Mesenteric fat pad (tissue), 1 donor: ENCODE data around the gene DLGAP1. TPM values are rescaled to one million over a fixed set of nuclear protein-coding genes. Genes with fewer than 3 reads are reported as not detected.
"Not testable (repeated sequence)": the region's sequence is repeated elsewhere in the genome, so short reads cannot be mapped to it uniquely, and the experiment has no call there.

Source experiments
- DNase-seq: peaks from one replicate; pipeline ENCODE4 v3.0.0-alpha.2; 2020; ENCODE audit warnings: low spot score
- total RNA-seq: library from RNA; stranded (reverse); fragmentation: NEBNext Ultra II Directional; extraction: Animal tissue kit (Norgen Biotek cat#: 25700); gene quantifications from one replicate; pipeline ENCODE4 v1.2.1, GENCODE V29; 2021
- donor health status: DM: yes; HTN: yes; CAD: no.

DLGAP1 gene
- total RNA-seq, 1 donor from 2014 or later = 4.2 TPM

DNA sequence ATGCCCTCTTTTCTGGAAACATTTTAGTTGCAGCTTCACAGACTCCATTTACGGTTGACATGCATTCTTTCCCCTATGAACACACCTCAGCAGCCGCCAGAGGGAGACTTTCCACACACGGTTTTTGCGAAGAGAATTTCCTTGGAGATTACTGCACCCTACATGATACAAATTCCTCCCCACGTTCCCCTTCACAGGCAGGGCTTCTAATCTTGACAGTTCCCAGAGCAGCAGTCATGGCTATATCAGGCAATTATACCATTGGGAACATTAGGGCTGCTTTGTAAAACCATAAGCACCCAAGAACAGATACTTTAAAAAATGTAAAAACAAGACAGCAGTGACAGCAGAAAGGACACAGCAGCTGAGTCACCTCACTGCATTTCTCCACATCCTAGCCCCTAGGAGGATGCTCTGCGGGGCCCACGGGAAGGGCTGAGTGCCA lies 751.4 kb downstream of the DLGAP1 start:
- DNase-seq = no peak

DNA sequence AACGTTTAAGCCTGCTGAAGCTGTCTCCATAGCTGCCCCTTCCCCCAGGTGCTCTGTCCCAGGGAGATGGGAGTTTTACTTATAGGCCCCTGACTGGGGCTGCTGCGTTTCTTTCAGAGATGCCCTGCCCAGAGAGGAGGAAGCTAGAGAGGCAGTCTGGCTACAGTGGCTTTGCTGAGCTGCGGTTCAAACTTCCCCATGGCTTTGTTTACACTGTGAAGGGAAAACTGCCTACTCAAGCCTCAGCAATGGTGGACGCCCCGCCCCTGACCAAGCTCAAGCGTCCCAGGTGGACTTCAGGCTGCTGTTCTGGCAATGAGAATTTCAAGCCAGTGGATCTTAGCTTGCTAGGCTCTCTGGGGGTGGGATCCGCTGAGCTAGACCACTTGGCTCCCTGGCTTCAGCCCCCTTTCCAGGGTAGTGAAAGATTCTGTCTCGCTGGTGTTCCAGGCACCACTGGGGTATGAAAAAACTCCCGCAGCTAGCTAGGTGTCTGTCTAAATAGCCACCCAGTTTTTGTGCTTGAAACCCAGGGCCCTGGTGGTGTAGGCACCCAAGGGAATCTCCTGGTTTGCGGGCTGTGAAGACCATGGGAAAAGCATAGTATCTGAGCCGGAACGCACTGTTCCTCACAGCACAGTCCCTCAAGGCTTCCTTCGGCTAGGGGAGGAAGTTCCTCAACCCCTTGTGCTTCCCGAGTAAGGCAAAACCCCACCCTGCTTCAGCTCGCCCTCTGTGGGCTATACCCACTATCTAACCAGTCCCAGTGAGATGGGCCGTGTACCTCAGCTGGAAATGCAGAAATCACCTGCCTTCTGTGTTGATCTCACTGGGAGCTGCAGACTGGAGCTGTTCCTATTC lies 755.2 kb downstream of the DLGAP1 start:
- not testable (repeated sequence) for DNase-seq

DNA sequence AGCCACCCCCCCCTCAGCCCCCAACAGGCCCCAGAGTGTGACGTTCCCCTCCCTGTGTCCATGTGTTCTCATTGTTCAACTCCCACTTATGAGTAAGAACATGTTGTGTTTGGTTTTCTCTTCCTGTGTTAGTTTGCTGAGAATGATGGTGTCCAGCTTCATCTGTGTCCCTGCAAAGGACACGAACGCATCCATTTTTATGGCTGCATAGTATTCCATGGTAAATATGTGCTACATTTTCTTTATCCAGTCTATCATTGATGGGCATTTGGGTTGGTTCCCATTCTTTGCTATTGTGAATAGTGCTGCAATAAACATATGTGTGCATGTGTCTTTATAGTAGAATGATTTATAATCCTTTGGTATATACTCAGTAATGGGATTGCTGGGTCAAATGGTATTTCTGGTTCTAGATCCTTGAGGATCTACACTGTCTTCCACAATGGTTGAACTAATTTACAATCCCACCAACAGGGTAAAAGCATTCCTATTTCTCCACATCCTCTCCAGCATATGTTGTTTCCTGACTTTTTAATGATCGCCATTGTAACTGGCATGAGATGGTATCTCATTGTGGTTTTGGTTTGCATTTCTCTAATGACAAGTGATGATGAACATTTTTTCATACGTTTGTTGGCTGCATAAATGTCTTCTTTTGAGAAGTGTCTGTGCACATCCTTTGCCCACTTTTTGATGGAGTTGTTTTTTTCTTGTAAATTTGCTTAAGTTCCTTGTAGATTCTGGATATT lies 760.9 kb downstream of the DLGAP1 start:
- not testable (repeated sequence) for DNase-seq

DNA sequence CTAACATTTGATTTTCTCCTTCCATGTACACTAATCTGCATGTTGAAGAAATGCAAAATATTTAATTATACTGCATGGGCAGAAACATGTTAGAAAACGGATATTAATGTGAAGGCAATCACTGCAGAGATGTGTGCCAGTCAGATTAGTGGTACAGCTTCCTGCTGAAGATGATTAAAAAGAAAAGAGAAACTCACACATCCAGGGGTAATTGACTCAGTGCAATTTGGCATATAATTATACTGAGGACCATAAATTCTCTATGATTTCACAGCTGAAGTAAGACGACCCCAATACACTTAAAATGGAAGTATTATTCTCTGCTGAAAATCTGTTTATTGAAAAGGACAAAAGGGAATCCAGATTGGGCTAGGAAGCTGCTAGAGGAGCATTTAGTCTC lies 761.7 kb downstream of the DLGAP1 start:
- DNase-seq = no peak

DNA sequence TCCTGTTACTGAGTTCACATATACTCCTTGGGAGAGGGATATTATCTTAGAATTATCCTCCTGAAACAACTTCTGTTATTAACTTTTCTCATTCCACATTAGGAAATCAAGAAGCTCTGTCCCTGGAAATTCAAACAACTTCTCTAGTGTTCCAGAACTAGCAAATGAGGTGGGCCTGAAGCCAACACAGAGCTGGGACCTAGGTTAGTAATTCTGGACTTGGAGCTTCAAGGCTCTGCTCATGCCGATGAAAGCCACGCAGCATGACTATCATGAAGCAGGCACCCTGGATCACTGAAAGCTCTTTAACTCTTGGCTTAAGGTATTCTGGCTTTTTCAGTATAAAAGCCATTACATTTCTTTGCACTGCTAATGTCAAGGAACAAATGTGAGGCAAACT lies 762.4 kb downstream of the DLGAP1 start:
- DNase-seq = no peak

DNA sequence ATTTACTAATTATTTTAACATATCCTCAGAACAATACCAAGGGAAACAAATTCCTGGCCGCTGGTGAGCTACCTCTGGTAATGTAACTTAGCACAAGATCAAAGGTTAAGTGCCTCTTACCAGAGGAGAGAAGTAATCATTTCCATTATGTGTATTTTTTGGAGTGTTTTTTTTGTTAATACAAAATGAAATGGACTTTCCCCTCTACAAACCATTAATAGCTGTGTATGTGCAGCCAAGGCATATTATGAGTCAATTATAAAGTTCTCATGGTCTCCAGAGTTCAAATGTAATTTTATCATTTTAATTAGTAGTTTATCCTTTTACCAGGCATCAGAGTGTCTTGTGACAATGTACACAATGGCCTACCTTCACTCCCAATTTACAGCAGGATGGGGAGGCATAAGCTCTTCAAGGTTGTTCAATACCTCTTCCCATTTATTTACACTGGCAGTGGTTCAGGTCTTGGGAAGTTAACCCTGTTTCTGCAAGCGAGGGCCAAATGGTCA lies 762.9 kb downstream of the DLGAP1 start:
- DNase-seq = no peak

DNA sequence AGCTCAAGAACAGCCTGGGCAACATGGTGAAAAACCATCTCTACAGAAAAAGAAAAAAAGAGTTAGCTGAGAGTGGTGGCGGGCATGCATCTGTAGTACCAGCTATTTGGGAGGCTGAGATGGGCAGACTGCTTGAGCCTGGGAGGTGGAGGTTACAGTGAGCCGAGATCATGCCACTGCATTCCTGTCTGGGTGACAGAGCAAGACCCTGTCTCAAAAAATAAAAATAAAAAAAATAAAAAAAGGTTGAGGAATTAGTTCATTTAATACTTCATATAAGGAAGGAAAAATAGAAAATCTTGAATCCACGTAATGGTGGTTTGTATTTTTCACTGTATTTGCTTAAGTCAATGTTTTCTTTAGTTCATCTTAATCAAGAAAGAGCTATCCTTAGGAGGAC lies 763.4 kb downstream of the DLGAP1 start:
- DNase-seq = no peak

DNA sequence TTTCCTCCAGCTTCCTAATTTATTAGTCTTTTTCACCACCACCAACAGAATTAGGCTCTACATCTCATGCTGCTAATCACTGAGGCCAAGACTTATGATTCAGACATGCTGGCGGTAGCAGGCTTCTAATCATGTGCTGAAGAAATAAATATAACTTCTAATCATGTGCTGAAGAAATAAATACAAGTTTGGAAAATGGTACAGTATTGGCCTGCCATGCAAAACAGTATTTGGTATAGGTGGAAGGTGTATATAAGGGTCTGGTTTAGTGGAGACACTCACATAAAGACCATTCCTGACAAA lies 764.4 kb downstream of the DLGAP1 start:
- no peak for DNase-seq

DNA sequence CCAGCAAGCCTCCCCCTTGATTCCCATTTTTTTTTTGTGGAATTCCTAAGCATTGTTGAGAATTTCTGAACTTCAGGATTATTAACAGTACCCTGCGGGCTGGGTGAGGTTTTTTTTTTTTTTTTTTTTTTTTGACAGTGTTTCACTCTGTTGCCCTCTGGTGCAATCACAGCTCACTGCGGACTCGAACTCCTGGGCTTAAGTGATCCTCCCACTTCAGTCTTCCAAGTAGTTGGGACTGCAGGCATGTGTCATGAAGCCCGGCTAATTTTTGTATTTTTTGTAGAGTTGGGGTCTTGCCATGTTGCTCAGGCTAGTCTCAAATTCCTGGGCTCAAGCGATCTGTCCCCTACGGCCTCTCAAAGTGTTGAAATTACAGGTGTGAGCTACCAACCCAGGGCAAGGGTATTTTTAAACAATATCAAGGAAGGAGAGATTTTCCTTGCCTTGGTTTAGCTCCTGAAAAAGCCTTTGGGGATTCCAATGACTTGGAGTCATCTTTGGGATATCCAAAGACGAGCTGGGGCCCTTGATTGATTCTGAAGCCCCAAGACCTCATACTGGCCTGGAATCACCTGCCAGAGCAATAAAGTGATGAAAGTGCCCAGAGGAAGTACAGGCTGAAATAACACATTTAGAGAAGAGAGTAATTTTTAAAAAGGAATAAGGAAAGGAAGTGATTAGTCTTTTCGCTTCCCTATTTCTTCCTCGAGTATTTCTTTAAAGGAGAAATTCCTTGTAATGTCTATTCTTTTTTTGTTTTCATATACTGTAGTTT lies 764.9 kb downstream of the DLGAP1 start:
- DNase-seq = no peak

DNA sequence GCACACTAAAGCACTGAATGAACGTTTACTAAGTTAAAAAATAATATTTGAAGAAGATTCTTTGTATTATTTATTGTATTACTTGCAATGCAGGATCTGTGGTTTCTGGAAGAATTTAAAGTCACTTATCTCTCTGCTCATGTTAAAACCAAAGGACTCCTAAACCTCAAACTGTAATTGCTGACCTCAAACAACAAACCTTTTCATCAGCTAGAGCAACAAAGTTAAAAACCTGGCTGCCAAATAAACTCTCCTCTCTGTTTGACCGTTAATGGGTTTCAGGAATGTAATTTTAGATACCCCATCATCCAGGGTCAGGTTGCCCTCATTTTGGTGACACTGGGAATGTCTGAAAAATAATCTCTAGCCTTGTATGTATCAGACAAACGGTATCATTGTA lies 766.0 kb downstream of the DLGAP1 start:
- no peak for DNase-seq

DNA sequence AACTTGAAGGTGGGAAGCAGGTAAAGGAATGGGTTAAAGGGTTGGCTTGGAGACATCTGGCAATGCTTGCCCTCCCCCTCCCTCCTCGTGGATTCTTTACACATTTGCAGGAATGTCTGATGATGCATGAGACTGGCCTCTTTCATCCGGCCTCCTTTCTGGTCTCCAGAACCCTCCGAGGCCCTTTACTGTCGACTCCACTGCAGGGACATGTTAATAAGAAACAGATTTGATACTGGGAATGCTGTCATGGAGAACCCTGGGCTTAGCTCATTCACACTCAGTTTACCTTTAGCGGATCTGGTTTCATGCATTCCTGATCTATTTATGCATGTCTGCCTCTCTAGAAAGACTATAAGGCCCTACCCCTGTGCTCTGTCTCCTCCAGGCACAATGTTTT lies 766.4 kb downstream of the DLGAP1 start:
- no peak for DNase-seq

DNA sequence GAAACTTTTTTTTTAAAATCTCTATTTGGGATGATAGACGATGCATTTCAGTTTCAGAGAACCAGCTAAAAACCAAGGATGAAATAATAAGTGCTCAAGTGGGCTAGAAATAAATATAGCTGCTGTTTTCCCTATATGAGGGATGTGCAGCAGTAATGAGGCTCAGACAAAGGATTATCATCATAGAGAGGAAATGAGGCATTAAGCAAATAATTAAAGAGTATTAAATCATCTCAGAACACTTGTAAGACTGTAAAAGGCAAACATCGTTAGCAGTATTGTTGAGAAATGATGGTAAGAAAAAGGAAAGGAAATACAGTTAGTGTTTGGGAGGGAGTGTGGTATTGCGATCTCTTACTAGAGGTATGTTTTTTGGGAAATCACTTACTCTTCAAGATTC lies 771.6 kb downstream of the DLGAP1 start:
- no peak for DNase-seq

DNA sequence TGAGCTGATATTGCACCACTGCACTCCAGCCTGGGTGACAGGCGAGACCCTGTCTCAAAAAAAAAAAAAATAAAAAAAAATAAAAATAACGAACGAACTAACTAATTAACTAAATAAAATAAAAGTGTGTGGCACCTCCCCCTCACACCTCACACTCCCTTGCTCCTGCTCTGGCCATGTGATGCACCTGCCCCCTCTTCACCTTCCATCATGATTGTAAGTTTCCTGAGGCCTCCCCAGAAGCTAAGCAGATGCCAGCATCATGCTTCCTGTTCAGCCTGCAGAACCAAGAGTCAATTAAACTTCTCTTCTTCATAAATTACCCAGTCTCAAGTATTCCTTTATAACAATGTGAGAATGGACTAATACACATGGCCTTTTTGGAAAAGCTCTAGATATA lies 773.0 kb downstream of the DLGAP1 start:
- no peak for DNase-seq

DNA sequence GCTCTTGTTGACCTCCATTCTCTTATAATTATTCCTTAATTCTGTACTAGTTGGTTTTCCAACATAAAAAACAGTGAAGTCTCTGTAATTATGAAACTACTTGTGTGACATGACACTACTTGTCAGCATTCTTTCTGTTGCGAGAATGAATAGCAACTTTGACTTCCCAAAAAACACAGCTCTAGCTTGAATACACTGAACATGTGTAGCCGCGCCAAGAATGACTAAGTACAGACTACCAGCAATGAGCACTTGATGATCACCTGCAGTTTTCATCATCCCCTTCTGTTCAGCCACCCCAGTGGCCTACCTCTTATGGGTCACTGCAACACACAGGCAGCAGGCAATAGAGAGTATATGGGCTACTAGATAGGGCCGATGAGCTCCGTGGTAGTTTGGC lies 775.9 kb downstream of the DLGAP1 start:
- no peak for DNase-seq

DNA sequence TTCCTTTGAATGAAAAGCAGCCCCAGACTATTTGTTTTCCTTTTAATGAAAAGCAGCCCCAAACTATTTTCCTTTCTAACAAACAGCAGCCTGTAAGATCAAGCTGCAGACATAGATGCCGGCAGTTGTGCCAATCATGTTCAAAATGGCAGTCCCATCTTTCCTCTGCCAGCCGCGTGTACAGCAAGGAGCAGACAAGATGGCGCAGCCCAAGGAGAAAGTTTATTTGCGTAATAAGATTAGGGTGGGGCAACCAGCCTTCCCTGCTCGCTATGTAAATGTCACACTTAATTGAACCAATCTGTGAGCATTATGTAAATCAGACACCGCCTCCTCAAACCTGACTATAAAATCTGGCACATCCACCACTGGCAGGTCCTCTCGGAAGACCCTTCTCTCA lies 779.1 kb downstream of the DLGAP1 start:
- DNase-seq = no peak

DNA sequence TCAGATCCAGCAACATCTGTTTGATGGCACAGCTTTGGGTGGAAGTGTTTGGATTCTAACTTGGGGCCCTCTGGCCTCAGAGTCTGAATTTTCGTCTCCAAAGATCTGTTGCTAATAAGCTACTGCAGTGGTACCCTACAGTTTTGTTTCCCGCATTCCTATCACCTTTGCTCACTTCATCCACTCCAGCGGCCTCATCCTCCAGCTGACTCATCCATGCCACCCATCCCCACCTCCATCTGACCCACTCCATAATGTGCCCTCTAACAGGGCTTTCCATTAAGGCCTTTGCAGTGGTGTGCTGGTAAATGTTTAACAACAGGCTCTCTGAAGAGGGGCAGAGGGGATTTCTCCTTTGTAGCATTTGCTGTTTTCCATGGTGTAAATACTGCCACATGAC lies 779.7 kb downstream of the DLGAP1 start:
- no peak for DNase-seq

DNA sequence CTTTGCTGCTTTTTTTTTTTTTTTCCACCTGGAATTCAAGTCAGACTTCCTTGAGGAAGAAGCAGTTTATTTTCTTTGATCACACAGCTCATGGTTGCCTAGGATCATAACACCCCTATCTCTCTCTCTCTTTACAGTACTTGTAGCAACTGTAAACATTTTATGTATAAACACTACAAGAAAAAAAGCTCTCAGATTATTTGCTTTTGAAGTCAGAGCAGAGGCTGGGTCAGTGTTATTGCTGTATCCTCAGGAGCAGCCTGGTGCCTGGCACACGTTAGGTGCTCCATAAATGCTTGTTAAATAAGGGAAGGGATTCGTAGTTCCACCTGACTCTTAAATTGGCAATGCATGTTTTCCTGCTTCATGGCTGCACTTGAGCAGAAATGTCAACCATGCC lies 783.9 kb downstream of the DLGAP1 start:
- DNase-seq = no peak

DNA sequence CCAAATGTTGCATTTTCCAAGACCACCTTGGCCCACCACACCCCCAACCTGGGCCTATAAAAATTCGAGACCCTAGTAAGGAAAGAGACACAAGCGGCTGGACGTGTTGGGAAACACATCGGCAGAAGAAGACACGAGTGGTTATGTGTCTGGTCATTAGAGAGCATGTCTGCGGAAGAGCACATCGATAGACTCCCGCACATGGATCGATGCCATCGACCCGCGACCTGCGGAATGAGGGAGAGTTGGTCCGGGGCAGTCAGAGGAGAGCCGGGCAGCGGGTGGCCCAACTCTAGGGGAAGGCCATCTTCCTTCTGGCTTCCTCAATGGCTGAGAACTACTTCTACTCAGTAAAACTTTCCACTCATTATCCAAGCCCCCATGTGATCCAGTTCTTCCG lies 785.7 kb downstream of the DLGAP1 start:
- DNase-seq = no peak

DNA sequence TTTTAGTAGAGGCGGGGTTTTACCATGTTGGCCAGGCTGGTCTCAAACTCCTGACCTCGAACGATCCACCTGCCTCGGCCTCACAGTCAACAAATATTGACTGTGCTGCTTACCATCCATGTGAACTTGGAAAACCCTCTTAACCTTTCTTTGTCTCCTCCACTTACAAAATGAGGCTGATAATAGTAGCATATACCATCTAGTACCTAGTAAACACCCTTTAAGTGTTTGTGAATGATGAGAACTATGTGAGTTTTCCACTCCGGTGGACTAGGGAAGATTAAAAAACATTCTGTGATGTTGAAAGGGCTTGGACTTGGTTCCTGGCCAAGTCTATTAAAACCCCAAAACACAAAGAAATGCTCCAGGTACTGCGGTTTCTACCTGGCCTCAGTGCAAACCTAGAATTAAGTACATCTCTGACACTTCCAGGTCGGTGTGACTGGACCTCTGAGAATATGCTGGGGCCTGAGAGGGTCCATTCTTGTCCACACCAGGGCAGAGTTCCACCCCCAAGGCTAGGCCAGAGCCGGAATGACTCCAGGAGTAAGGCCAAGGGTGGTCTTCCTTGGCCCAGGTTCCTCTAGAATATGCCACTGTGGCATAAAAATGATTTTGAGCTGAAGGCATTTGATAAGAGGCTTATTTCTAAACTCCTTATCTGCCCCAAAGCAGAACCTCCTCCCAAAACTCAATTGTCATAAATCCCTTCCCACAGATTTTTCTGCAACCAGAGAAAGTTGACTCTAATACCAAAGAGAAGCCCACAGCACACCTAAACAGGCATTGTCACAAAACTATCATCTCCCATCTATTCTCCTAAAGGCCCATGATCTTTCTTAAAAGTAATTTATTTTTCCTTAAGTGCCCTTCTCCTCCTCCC lies 787.6 kb downstream of the DLGAP1 start:
- no peak for DNase-seq

DNA sequence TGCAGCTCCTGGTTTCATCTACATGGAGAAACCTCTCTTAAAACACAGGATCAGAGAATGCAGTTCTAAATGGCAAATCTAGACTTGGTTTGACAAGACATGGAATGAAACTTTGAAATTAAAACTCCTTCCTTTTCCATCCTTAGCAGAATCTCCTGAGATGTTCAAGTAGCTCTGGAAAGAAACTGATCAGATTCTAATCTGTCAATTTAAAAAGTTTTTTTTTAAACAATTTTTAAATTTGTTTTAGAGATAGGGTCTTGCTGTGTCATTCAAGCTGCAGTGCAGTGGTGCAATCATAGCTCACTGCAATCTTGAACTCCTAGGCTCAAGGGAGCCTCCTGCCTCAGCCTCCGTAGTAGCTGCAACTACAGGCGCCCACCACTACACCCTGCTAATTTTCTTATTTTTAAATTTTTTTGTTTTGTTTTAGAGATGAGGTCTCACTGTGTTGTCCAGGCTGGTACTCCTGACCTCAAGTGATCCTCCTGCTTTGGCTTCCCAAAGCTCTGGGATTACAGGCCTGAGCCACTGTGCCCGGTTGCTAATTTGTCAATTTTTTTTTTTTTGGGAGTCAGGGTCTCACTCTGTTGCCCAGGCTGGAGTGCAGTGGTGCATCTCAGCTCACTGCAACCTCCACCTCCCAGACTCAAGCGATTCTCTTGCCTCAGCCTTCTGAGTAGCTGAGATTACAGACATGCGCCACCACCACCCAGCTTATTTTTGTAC lies 788.4 kb downstream of the DLGAP1 start:
- DNase-seq = no peak
